ENCODE results near the gene CHRNA3.
"Not testable (repeated sequence)": the region's sequence is repeated elsewhere in the genome, so short reads cannot be mapped to it uniquely, and the experiment has no call there.

CHRNA3 gene

GRCh38 chr15:78617516-78617915 lies 3.3 kb downstream of the CHRNA3 start:
- no peak for DNase-seq (ENCODE audit: low spot score)

GRCh38 chr15:78617076-78617475 lies 3.7 kb downstream of the CHRNA3 start:
- no peak for DNase-seq (ENCODE audit: low spot score)

GRCh38 chr15:78616506-78616905 lies 4.3 kb downstream of the CHRNA3 start:
- no peak for DNase-seq (ENCODE audit: low spot score)

GRCh38 chr15:78615151-78615589 lies 5.6 kb downstream of the CHRNA3 start:
- DNase-seq (ENCODE audit: low spot score): no peak

- DNase-seq (ENCODE audit: low spot score): no peak
Measured at GRCh38 chr15:78614021-78614420, 6.8 kb downstream of the CHRNA3 start.

GRCh38 chr15:78609551-78609950 lies 11.2 kb downstream of the CHRNA3 start:
- DNase-seq (ENCODE audit: low spot score): not testable (repeated sequence)

GRCh38 chr15:78605680-78606079 lies 15.1 kb downstream of the CHRNA3 start:
- DNase-seq (ENCODE audit: low spot score): no peak

- no peak for DNase-seq (ENCODE audit: low spot score)
Measured at GRCh38 chr15:78605201-78605600, 15.6 kb downstream of the CHRNA3 start.

- no peak for DNase-seq (ENCODE audit: low spot score)
Measured at GRCh38 chr15:78604420-78604819, 16.4 kb downstream of the CHRNA3 start.

- DNase-seq (ENCODE audit: low spot score): no peak
Measured at GRCh38 chr15:78603467-78603866, 17.3 kb downstream of the CHRNA3 start.

GRCh38 chr15:78599189-78599588 lies 21.6 kb downstream of the CHRNA3 start:
- DNase-seq (ENCODE audit: low spot score): no peak

- DNase-seq (ENCODE audit: low spot score): no peak
Measured at GRCh38 chr15:78598348-78598747, 22.4 kb downstream of the CHRNA3 start.

- no peak for DNase-seq (ENCODE audit: low spot score)
Measured at GRCh38 chr15:78597583-78597982, 23.2 kb downstream of the CHRNA3 start.

- no peak for DNase-seq (ENCODE audit: low spot score)
Measured at GRCh38 chr15:78574944-78575343, 45.9 kb downstream of the CHRNA3 start.

GRCh38 chr15:78573416-78573815 lies 47.4 kb downstream of the CHRNA3 start:
- DNase-seq (ENCODE audit: low spot score): no peak

GRCh38 chr15:78571382-78571781 lies 49.4 kb downstream of the CHRNA3 start:
- no peak for DNase-seq (ENCODE audit: low spot score)

- DNase-seq (ENCODE audit: low spot score): no peak
Measured at GRCh38 chr15:78570710-78571109, 50.1 kb downstream of the CHRNA3 start.

GRCh38 chr15:78567531-78567930 lies 53.3 kb downstream of the CHRNA3 start:
- no peak for DNase-seq (ENCODE audit: low spot score)

GRCh38 chr15:78565951-78566774 lies 54.6 kb downstream of the CHRNA3 start:
- DNase-seq (ENCODE audit: low spot score): no peak

- DNase-seq (ENCODE audit: low spot score): peak; percentile 48
Measured at GRCh38 chr15:78565097-78565950, 55.5 kb downstream of the CHRNA3 start, which contains the start of gene CHRNA5. CHRNA5 (plus strand) TSS chr15:78565520; CDS start chr15:78565720, 200 bp downstream.

- DNase-seq (ENCODE audit: low spot score): no peak
Measured at GRCh38 chr15:78564743-78565096, 56.1 kb downstream of the CHRNA3 start.

- no peak for DNase-seq (ENCODE audit: low spot score)
Measured at GRCh38 chr15:78563092-78563491, 57.7 kb downstream of the CHRNA3 start.

- no peak for DNase-seq (ENCODE audit: low spot score)
Measured at GRCh38 chr15:78561490-78561889, 59.3 kb downstream of the CHRNA3 start.
